Measurements from ENCODE around the gene TAT. TPM values are rescaled to one million over a fixed set of nuclear protein-coding genes. Genes with fewer than 3 reads are reported as not detected.

Gene TAT
- total RNA-seq, 4 donors from 2014 or later = not detected

GRCh38 chr16:71559855-71560254 lies 17.0 kb downstream of the TAT start:
- Histone ChIP-seq H3K27ac (no peak overlapping the region), H3K4me3 (no peak overlapping the region), H3K9me3 (peaks cover 0 to 12% (median 0%) of the 10 kb centered on the region in 3 donors), H3K27me3 (no peaks in the 10 kb centered on the region), H3K36me3 (no peaks in the 10 kb centered on the region), H3K4me1 (peaks cover 0 to 11% (median 3%) of the 10 kb centered on the region in 3 donors)
- no peak for DNase-seq
- no peak for TF ChIP-seq CTCF (IDR thresholded peaks at IDR 0.05)
- TF ChIP-seq POLR2A (IDR thresholded peaks at IDR 0.05) = no peak
- intact Hi-C loops (cut with DNase I) = no loop called here

- Histone ChIP-seq H3K9me3 (peaks cover 0 to 12% (median 0%) of the 10 kb centered on the region in 3 donors), H3K4me1 (no peaks in the 10 kb centered on the region), H3K27me3 (no peaks in the 10 kb centered on the region), H3K4me3 (no peak overlapping the region), H3K27ac (no peak overlapping the region), H3K36me3 (no peaks in the 10 kb centered on the region)
- TF ChIP-seq POLR2A (IDR thresholded peaks at IDR 0.05) (no peak), CTCF (IDR thresholded peaks at IDR 0.05) (no peak)
- 54 to 62% methylated on average over 3 of the region's 3 CpGs for WGBS, 2 donors
- no peak for DNase-seq
- intact Hi-C loops (cut with DNase I) = no loop called here
These were observed 18.8 kb downstream of the TAT start for GRCh38 chr16:71557954-71558582.

- TF ChIP-seq CTCF (IDR thresholded peaks at IDR 0.05) (no peak), POLR2A (IDR thresholded peaks at IDR 0.05) (no peak)
- H3K36me3 ChIP-seq = no peaks in the 10 kb centered on the region
- H3K9me3 ChIP-seq = peaks cover 0 to 6% (median 0%) of the 10 kb centered on the region in 3 donors
- no peaks in the 10 kb centered on the region for H3K27me3 ChIP-seq
- no peak overlapping the region for H3K4me3 ChIP-seq
- no peak overlapping the region for H3K27ac ChIP-seq
- WGBS, 2 donors = 90 to 96% methylated on average over 3 of the region's 3 CpGs
- no peak for DNase-seq
- H3K4me1 ChIP-seq = no peaks in the 10 kb centered on the region
- intact Hi-C loops (cut with DNase I) = no loop called here
These were observed 19.6 kb downstream of the TAT start for GRCh38 chr16:71557299-71557698.

GRCh38 chr16:71555230-71555891 lies 21.5 kb downstream of the TAT start:
- DNase-seq = no peak
- Histone ChIP-seq H3K36me3 (no peaks in the 10 kb centered on the region), H3K4me3 (no peak overlapping the region), H3K27me3 (peaks cover 0 to 4% (median 0%) of the 10 kb centered on the region in 4 donors), H3K27ac (no peak overlapping the region), H3K4me1 (no peaks in the 10 kb centered on the region), H3K9me3 (no peaks in the 10 kb centered on the region)
- TF ChIP-seq POLR2A (IDR thresholded peaks at IDR 0.05) = no peak
- no peak for TF ChIP-seq CTCF (IDR thresholded peaks at IDR 0.05)
- intact Hi-C loops (cut with DNase I) = no loop called here
- 60 to 65% methylated on average over 1 of the region's 1 CpG for WGBS, 2 donors

GRCh38 chr16:71552698-71553503 lies 24.0 kb downstream of the TAT start:
- intact Hi-C loops (cut with DNase I) = no loop called here

More at GRCh38 chr16:71552698-71553503, 24.0 kb downstream of the TAT start:
- no peak overlapping the region for H3K4me3 ChIP-seq
- 25 to 40% methylated on average over 6 of the region's 6 CpGs for WGBS, 2 donors
- peaks cover 0 to 8% (median 0%) of the 10 kb centered on the region in 4 donors for H3K27me3 ChIP-seq
- H3K9me3 ChIP-seq = no peaks in the 10 kb centered on the region
- no peak for TF ChIP-seq POLR2A (IDR thresholded peaks at IDR 0.05)
- no peak for TF ChIP-seq CTCF (IDR thresholded peaks at IDR 0.05)
- no peaks in the 10 kb centered on the region for H3K4me1 ChIP-seq
- H3K36me3 ChIP-seq = no peaks in the 10 kb centered on the region
- DNase-seq = no peak
- H3K27ac ChIP-seq = no peak overlapping the region
